ENCODE measurements around the gene ANKRD44.

Gene ANKRD44

GRCh38 chr2:197101519-197101918, 209.1 kb downstream of the ANKRD44 start:
- Histone ChIP-seq H3K36me3 (ENCODE audit: low read depth) (no peaks in the 10 kb centered on the region), H3K27me3 (ENCODE audit: insufficient read depth, poor library complexity, severe bottlenecking) (peaks cover 2% of the 10 kb centered on the region), H3K4me3 (ENCODE audit: severe bottlenecking) (no peak overlapping the region), H3K4me1 (ENCODE audit: insufficient read depth, poor library complexity, severe bottlenecking) (no peaks in the 10 kb centered on the region), H3K27ac (ENCODE audit: poor library complexity, severe bottlenecking) (no peak overlapping the region), H3K9me3 (ENCODE audit: severe bottlenecking) (no peaks in the 10 kb centered on the region)
- DNase-seq (ENCODE audit: low spot score) (no peak), ATAC-seq (ENCODE audit: low read depth) (no peak)
- no peak for TF ChIP-seq CTCF (IDR thresholded peaks at IDR 0.05; ENCODE audit: poor library complexity, severe bottlenecking)

- Histone ChIP-seq H3K4me3 (ENCODE audit: severe bottlenecking) (no peak overlapping the region), H3K36me3 (ENCODE audit: low read depth) (no peaks in the 10 kb centered on the region), H3K27ac (ENCODE audit: poor library complexity, severe bottlenecking) (no peak overlapping the region), H3K9me3 (ENCODE audit: severe bottlenecking) (no peaks in the 10 kb centered on the region), H3K27me3 (ENCODE audit: insufficient read depth, poor library complexity, severe bottlenecking) (peaks cover 2% of the 10 kb centered on the region), H3K4me1 (ENCODE audit: insufficient read depth, poor library complexity, severe bottlenecking) (no peaks in the 10 kb centered on the region)
- TF ChIP-seq CTCF (IDR thresholded peaks at IDR 0.05; ENCODE audit: poor library complexity, severe bottlenecking): no peak
- 0 out of 3 replicates have a peak, but pooled peaks have one; percentile 41 for ATAC-seq (ENCODE audit: low read depth)
- no peak for DNase-seq (ENCODE audit: low spot score)
Measured at GRCh38 chr2:197097578-197098366, 212.8 kb downstream of the ANKRD44 start.

GRCh38 chr2:197096649-197097048, 213.9 kb downstream of the ANKRD44 start:
- Histone ChIP-seq H3K4me3 (ENCODE audit: severe bottlenecking) (no peak overlapping the region), H3K27me3 (ENCODE audit: insufficient read depth, poor library complexity, severe bottlenecking) (peaks cover 2% of the 10 kb centered on the region), H3K9me3 (ENCODE audit: severe bottlenecking) (no peaks in the 10 kb centered on the region), H3K4me1 (ENCODE audit: insufficient read depth, poor library complexity, severe bottlenecking) (no peaks in the 10 kb centered on the region), H3K36me3 (ENCODE audit: low read depth) (no peaks in the 10 kb centered on the region), H3K27ac (ENCODE audit: poor library complexity, severe bottlenecking) (no peak overlapping the region)
- no peak for DNase-seq (ENCODE audit: low spot score)
- no peak for ATAC-seq (ENCODE audit: low read depth)
- TF ChIP-seq CTCF (IDR thresholded peaks at IDR 0.05; ENCODE audit: poor library complexity, severe bottlenecking): no peak

- Histone ChIP-seq H3K36me3 (ENCODE audit: low read depth) (no peaks in the 10 kb centered on the region), H3K4me3 (ENCODE audit: severe bottlenecking) (no peak overlapping the region), H3K9me3 (ENCODE audit: severe bottlenecking) (no peaks in the 10 kb centered on the region), H3K4me1 (ENCODE audit: insufficient read depth, poor library complexity, severe bottlenecking) (no peaks in the 10 kb centered on the region), H3K27ac (ENCODE audit: poor library complexity, severe bottlenecking) (no peak overlapping the region), H3K27me3 (ENCODE audit: insufficient read depth, poor library complexity, severe bottlenecking) (no peaks in the 10 kb centered on the region)
- ATAC-seq (ENCODE audit: low read depth) (no peak), DNase-seq (ENCODE audit: low spot score) (no peak)
- no peak for TF ChIP-seq CTCF (IDR thresholded peaks at IDR 0.05; ENCODE audit: poor library complexity, severe bottlenecking)
Measured at GRCh38 chr2:197092431-197092830, 218.1 kb downstream of the ANKRD44 start.

DNA sequence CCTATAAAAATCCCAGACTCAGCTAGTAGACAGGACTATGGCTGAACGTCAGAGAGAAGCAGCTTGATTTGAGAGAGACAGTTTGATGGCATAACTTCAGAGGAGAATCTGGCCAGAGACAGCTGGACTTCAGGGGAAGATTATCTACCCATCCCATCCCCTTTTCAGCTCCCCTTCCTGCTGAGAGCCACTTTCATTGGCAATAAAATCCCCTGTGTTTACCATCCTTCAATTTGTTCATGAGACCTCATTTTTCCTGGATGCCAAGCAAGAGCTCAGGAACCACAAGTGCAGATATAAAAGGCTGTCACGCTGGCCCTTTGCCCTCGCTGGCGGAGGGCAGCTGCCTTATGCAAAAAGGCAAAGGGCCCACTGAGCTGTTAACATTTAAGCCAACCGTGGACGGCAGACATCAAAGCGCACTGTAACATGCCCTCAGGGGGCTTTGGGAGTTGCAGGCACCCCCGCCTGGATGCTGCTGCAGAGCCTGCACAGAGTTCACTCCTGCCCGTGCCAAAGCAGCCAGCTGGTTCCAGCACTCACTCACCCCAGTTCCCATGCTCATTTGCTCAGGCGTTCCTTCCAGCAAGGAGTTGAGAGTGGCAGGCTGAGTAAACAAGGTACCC, 219.7 kb downstream of the ANKRD44 start:
- no peak overlapping the region for H3K4me3 ChIP-seq (ENCODE audit: severe bottlenecking)
- H3K27ac ChIP-seq (ENCODE audit: poor library complexity, severe bottlenecking): no peak overlapping the region
- ATAC-seq (ENCODE audit: low read depth) (no peak), DNase-seq (ENCODE audit: low spot score) (no peak)
- H3K27me3 ChIP-seq (ENCODE audit: insufficient read depth, poor library complexity, severe bottlenecking): no peaks in the 10 kb centered on the region
- TF ChIP-seq CTCF (IDR thresholded peaks at IDR 0.05; ENCODE audit: poor library complexity, severe bottlenecking): no peak
- H3K36me3 ChIP-seq (ENCODE audit: low read depth): no peaks in the 10 kb centered on the region
- H3K4me1 ChIP-seq (ENCODE audit: insufficient read depth, poor library complexity, severe bottlenecking): no peaks in the 10 kb centered on the region
- H3K9me3 ChIP-seq (ENCODE audit: severe bottlenecking): no peaks in the 10 kb centered on the region
